NK-92 treated with Interleukin-12 subunit alpha and Interleukin-12 subunit beta, amount 100 ng/mL, for 24 hours (cell line): ENCODE data around the gene SYT9.

Experiments
- DNase-seq: peaks from one replicate; lab custom pipeline; 2025; lab: John Stamatoyannopoulos, UW

The SYT9 gene

GRCh38 chr11:7341551-7341950 is 89.8 kb downstream of the SYT9 start:
- DNase-seq: no peak

DNA sequence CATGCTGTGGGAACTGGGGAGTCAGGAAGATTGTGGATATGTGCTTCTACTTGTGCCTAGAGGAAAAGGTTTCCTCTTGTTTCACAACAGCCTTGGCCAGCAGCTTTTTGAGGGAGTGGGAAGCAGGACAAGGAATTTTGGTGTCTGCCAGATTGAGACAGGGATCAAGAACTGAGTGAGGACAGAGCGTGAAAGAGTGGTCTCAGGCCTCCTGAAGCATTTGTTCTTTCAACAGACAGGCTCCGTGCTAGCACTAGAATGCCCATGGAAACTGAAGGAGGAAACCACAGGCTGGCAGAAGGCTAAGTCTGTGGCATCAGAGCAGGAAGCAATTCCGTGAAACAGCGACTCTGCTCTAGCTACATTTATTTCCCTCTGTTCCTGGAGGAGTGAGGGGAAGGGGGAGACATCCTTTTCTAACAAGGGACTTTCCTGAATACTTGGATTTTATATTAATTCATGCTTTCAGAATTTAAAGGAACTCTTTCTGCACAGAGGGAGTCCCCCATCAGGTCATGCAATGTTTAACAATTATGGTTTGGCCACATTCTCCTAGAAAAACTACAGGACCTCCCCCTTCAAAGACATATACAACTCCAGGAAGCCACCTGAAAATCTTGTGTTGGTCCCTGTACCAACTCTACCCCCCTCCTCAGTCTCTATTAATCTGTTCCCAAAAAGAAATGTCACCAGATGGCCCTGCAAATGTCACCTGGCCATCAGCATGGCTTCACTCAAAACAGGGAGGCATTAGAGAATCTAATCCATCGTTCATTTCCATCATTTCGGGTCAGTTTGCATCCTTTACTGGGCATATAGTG is 96.1 kb downstream of the SYT9 start:
- DNase-seq: no peak

- no peak for DNase-seq
Observed at GRCh38 chr11:7348432-7349304, 97.0 kb downstream of the SYT9 start.

DNA sequence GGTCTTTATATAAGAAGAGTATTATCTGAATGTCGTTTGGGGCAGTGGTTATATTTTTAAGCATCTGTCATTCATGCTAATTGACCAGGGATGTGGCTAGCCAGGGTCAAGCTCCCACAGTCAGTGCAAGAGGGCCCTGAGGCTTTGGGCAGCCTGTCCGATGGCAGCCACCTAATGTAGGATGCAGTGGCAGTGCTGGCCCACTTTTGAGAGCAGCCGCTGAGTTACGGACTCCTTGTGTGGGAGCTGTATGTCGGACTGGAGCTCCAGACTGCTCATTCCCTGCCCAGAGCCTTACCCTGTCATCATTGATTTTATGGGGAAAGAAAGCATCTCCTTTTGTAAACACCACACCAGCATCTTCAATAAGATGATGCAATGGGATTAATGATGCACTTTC is 99.5 kb downstream of the SYT9 start:
- no peak for DNase-seq

DNA sequence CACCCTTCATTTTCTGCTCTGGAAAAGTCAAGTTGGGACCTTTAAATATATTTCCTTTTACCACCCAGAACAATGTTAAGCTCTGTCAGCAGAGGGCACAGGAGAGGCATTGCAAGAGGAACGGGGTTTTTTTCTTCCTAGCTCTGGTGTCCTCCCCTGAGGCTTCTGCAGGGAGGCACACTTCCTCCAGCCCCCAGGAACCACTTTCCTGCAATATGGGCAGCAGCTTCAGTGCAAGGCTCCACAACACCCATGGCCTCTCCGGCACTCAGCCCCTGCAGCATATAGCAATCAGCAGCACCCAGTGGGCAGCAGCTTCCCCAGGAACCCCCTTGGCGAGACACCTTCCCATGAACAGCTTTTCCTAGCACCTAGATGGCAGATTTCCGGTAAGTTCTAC is 101.4 kb downstream of the SYT9 start:
- DNase-seq: no peak

DNA sequence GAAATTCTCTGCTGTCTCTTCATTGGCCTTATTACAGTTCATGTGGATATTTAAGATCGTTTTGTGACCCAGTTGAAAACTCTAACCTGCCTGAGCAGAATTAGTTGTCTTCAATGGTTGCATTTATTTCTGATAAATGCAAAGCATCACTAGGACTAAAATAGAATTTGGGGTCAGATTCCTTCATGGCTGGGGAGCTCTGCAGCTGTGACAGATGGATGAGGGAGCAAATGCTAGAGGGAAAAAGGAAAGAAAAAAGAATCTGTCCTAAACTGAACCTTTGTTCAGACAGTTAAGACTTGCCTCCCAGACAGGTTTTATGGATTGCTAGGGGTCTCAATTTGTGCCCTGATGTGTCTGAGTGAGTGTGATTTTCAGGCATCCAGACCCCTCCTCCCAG is 113.0 kb downstream of the SYT9 start:
- DNase-seq: no peak

DNA sequence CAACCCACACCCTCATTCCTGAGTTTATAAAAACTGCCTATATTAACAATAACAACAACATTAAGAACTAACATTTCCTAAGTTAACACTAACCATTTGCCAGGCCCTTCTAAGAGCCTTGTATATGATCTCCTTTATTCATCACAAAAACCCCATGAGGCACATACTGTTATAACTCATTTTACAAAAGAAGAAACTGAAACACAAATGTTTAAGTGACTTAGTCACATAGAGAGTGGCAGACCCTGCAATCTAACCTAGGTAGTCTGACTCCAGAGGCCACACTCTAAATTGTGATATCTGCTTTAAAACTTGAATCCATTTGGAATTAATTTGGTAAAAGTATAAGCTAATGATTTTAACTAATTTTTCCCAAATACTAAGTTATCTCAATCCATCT is 116.1 kb downstream of the SYT9 start:
- DNase-seq: no peak

GRCh38 chr11:7376386-7376785 is 124.7 kb downstream of the SYT9 start:
- no peak for DNase-seq

DNA sequence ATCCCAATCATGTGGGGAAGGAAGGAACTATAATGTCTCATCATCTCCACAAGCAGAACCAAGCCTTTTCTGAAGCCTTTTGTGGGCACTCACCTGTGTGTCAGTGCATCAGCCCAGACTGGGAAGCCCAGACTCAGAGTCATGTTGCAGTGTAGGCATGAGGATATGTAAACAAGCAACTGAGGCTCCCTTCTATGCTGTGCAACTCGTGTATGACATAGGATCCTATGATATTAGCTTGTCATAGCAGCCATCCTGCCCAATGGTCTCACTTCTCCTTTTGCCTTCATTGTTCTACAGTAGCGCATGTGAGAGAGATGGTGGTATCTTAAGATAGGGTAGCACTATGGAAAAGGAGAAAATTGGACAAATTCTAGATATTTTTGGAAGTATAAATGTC is 130.2 kb downstream of the SYT9 start:
- DNase-seq: no peak

DNA sequence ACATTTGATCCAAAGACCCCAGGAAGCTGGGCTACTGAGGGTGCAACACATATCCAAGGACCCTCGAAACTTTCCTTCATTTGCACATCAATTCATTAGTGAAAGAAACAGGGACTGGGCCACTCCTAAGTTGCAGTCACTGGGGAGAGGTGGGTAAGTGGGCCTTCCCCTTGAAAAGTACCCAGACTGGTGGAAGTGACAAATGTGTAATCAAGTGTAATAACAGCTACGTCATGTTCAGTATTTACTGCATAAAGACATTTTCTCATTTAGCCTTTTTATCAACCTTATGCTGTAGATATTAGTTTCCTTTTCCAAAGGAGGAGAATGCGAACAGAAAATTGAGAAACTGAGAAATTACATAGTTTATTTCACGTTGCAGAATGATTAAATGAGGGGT is 131.7 kb downstream of the SYT9 start:
- DNase-seq: no peak

DNA sequence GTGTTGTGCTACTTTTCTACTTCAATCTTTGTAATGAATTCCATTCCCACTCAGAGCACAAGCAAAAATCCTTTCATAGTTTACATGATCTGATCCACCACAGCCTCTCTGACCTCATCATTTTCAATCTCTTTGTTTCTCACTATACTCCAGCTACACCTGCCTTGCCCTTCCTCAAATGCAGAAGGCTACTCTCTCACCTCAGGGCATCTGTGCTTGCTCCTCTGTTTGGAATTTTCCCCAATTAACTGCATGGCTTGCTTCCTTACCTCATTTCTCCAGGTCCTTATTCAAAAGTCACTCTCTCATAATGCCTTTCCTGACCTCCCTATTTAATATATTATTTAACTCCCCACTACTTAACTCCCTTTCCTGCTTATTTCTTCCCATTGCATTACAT is 133.0 kb downstream of the SYT9 start:
- no peak for DNase-seq

GRCh38 chr11:7385532-7385931 is 133.8 kb downstream of the SYT9 start:
- no peak for DNase-seq

- no peak for DNase-seq
Observed at GRCh38 chr11:7413961-7414915, 162.5 kb downstream of the SYT9 start.

DNA sequence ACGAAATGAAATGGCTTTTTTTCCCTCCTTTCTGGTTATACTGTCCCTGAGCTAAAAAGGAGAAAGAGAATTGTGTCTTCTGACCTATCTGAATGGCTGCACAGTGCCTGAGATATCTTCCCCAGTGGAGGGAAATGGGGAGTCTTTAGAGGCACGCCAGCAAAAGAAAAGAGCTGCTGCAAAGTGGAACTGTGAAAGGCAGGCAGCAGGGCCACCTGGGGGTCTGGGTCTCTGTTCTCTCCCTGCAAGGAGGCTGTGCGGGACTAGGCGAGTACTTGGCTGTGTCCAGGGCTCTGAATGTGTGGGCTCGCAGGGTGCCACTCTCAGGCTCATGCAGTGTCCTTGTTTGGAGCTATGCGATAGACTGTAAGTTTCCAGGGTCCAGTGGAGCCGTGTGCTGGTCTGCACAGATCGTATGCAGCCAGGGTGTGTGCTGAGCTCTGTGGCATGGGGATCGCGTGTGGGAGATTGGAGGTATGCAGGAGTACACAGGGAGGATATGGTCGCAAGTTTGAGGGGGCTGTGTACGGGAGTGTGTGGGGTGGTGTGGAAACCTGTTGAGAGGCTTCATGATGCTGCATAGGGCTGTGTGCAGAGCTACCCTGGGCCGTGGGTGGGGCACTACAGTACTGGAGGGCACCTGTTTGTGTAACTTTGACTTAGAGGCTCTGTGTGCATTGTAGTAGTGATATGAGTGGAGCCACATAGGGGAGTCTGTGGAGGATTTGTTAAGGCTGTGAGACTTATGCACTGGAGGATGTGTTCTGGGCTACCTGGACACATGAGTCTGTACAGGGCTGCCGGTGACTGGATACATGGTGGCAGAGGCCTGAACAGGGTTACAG is 163.5 kb downstream of the SYT9 start:
- DNase-seq: no peak

- DNase-seq: no peak
Observed at GRCh38 chr11:7416080-7416479, 164.4 kb downstream of the SYT9 start.

- no peak for DNase-seq
Observed at GRCh38 chr11:7417328-7417727, 165.6 kb downstream of the SYT9 start.

GRCh38 chr11:7418061-7418460 is 166.4 kb downstream of the SYT9 start:
- DNase-seq: no peak

- DNase-seq: no peak
Observed at GRCh38 chr11:7418906-7419305, 167.2 kb downstream of the SYT9 start.

DNA sequence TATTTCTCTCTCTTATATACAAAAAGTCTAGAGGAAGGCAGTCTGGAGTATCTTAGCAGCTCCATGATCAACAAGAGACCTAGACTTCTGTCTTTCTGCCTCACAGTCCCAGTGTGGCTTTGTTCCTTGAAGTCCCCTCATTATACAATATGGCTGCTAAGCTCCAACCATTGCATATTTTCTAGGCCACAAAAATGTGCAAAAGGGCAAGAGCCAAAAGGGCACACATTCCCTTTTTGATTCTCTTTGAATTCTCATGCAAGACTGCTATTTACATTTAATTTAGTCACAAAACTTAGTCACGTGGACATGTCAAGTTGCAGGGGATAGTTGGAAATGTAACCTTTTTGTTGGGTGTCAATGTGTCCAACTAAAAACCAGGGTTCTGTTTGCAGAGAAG is 169.4 kb downstream of the SYT9 start:
- DNase-seq: no peak

DNA sequence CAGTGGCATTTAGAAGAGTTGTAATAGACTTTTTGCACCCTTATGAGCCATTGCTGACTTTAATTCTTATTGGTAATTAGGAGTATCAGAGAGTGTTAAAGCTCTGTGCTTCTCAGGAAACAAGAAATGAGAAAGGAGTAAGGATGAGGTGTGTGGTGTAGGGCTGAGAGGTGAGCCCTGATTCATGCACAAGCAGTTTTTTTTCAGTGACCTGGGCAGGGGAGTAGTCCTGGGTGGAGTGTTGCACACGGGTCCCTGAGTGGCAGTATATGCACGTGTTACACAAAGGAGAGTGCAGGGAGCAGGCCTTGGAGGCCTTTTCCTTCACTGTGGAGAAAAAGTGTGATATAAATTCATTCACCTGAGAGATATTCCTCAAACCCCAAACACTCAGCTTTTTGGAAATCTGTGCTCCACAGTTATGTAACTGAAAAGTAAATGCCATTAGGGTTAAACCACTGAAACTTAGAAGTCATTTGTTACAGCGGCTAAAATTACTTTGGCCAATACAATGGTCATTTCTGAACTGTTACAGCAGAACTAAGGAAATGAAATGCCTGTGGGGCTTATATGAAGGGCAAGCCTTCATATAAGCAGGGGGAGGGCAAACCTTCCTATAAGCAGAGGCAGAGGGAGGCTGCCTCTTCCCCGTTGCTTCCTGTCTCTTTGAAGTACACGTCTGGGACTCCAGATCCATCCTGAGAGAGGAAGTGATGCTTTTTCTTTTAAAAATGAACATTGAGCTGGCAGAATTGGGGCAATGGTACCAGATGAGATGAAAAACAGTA is 171.0 kb downstream of the SYT9 start:
- no peak for DNase-seq
